GM23338 (cell line): ENCODE results near the gene KYNU. TPM values are rescaled to one million over a fixed set of nuclear protein-coding genes. Genes with fewer than 3 reads are reported as not detected.

Source experiments
- ATAC-seq: fragments of 200-7000 bp; cut with Tn5 transposase; 3 replicates; pipeline ENCODE4 v1.9.1; 2020
- DNase-seq: peaks from one replicate; pipeline ENCODE4 v3.0.0-alpha.2; 2015; ENCODE audit warnings: low spot score
- H2AFZ ChIP-seq: fragments of 200-600 bp; sonication (generic); 2 replicates; pipeline ENCODE4 v1.8.0; 2016; ENCODE audit warnings: antibody characterized with exemption, mild to moderate bottlenecking, moderate library complexity
- H3F3A ChIP-seq: fragments of 200-600 bp; sonication (generic); replicated peaks from 2 replicates; pipeline ENCODE4 v1.8.0; 2017; ENCODE audit warnings: antibody characterized with exemption, mixed run types, low read depth
- H3K27ac ChIP-seq: fragments of 200-600 bp; sonication (generic); 2 replicates; pipeline ENCODE4 v1.6.1; 2016; ENCODE audit warnings: low read depth
- H3K27me3 ChIP-seq: fragments of 200-600 bp; sonication (generic); 2 replicates; pipeline ENCODE4 v1.8.0; 2016; ENCODE audit warnings: mild to moderate bottlenecking, mixed run types, moderate library complexity; ENCODE audit not compliant: insufficient read depth
- H3K36me3 ChIP-seq: fragments of 200-600 bp; sonication (generic); 2 replicates; pipeline ENCODE4 v1.8.0; 2016; ENCODE audit warnings: mild to moderate bottlenecking; ENCODE audit not compliant: insufficient read depth
- H3K4me1 ChIP-seq: fragments of 200-600 bp; sonication (generic); 2 replicates; pipeline ENCODE4 v1.8.0; 2016; ENCODE audit warnings: mild to moderate bottlenecking, moderate library complexity; ENCODE audit not compliant: insufficient read depth
- H3K4me2 ChIP-seq: fragments of 200-600 bp; sonication (generic); 2 replicates; pipeline ENCODE4 v1.7.1; 2017; ENCODE audit warnings: mixed run types
- H3K4me3 ChIP-seq: fragments of 200-600 bp; sonication (generic); 2 replicates; pipeline ENCODE4 v1.6.1; 2016; ENCODE audit warnings: mixed run types
- H3K79me2 ChIP-seq: fragments of 200-600 bp; sonication (generic); replicated peaks from 2 replicates; pipeline ENCODE4 v1.8.0; 2017; ENCODE audit warnings: mild to moderate bottlenecking; ENCODE audit not compliant: insufficient read depth
- H3K9me2 ChIP-seq: fragments of 200-600 bp; sonication (generic); 2 replicates; pipeline ENCODE4 v1.8.0; 2017; ENCODE audit not compliant: insufficient read depth
- H4K20me1 ChIP-seq: fragments of 200-600 bp; sonication (generic); replicated peaks from 2 replicates; pipeline ENCODE4 v1.8.0; 2017; ENCODE audit warnings: mild to moderate bottlenecking; ENCODE audit not compliant: insufficient read depth
- H3K27ac Mint-ChIP-seq: 2 replicates; pipeline ENCODE4 v1.8.0; 2020; ENCODE audit warnings: inconsistent platforms, mild to moderate bottlenecking, moderate library complexity, mixed read lengths
- H3K27me3 Mint-ChIP-seq: 3 replicates; pipeline ENCODE4 v1.8.0; 2022; ENCODE audit warnings: low read depth, mild to moderate bottlenecking, moderate library complexity, mixed read lengths, inconsistent platforms; ENCODE audit not compliant: insufficient read depth, poor library complexity
- H3K36me3 Mint-ChIP-seq: 3 replicates; pipeline ENCODE4 v1.8.0; 2021; ENCODE audit warnings: low read depth, mild to moderate bottlenecking, inconsistent platforms, moderate library complexity, mixed read lengths
- H3K4me1 Mint-ChIP-seq: 3 replicates; pipeline ENCODE4 v1.8.0; 2020; ENCODE audit warnings: mild to moderate bottlenecking, inconsistent platforms, mixed read lengths
- H3K4me3 Mint-ChIP-seq: 3 replicates; pipeline ENCODE4 v1.8.0; 2021; ENCODE audit warnings: moderate library complexity, mild to moderate bottlenecking, inconsistent platforms, mixed read lengths
- H3K9me3 Mint-ChIP-seq: 3 replicates; pipeline ENCODE4 v1.8.0; 2020; ENCODE audit warnings: moderate library complexity, mild to moderate bottlenecking, inconsistent platforms, mixed read lengths
- CREB1 ChIP-seq: fragments of 250-450 bp; sonication (Bioruptor Pico); IDR thresholded peaks from 2 replicates; pipeline ENCODE4 v1.5.0; 2020; ENCODE audit warnings: low read depth, mild to moderate bottlenecking, moderate library complexity
- ETS1 ChIP-seq: IDR thresholded peaks from 2 replicates; pipeline ENCODE4 v1.6.1; 2016; ENCODE audit warnings: antibody characterized with exemption
- EZH2phosphoT487 ChIP-seq: fragments of 200-600 bp; sonication (generic); IDR thresholded peaks from one replicate; pipeline ENCODE4 v1.8.1; 2018; ENCODE audit warnings: antibody characterized with exemption; ENCODE audit not compliant: unreplicated experiment
- JUNB ChIP-seq: IDR thresholded peaks from one replicate; pipeline ENCODE4 v1.6.1; 2016; ENCODE audit warnings: antibody characterized with exemption; ENCODE audit not compliant: unreplicated experiment
- POLR2AphosphoS5 ChIP-seq: IDR thresholded peaks from 2 replicates; pipeline ENCODE4 v1.6.1; 2016; ENCODE audit warnings: antibody characterized with exemption, low read depth
- REST ChIP-seq: IDR thresholded peaks from one replicate; pipeline ENCODE4 v1.6.1; 2018; ENCODE audit warnings: antibody characterized with exemption; ENCODE audit not compliant: unreplicated experiment
- STAT1 ChIP-seq: IDR thresholded peaks from one replicate; pipeline ENCODE4 v1.6.1; 2016; ENCODE audit warnings: antibody characterized with exemption; ENCODE audit not compliant: unreplicated experiment
- ZNF114 ChIP-seq: fragments of 250-450 bp; sonication (Bioruptor Pico); IDR thresholded peaks from 2 replicates; pipeline ENCODE4 v1.5.0; 2020; ENCODE audit warnings: mild to moderate bottlenecking, moderate library complexity
- ZNF462 ChIP-seq: fragments of 250-450 bp; sonication (Bioruptor Pico); IDR thresholded peaks from 2 replicates; pipeline ENCODE4 v1.5.0; 2020; ENCODE audit warnings: mild to moderate bottlenecking, moderate library complexity
- polyA plus RNA-seq: library from polyadenylated mRNA; unstranded; fragments of >200 nt; fragmentation: Nextera tagmentation; extraction: Ambion mirVana; gene quantifications from 2 replicates; pipeline ENCODE4 v1.2.1, GENCODE V29; 2016
- total RNA-seq: library from RNA; depleted of rRNA; stranded (reverse); fragments of >200 nt; shearing (Covaris generic); gene quantifications from 2 replicates; pipeline ENCODE4 v1.2.3, GENCODE V29; 2014

KYNU gene
- total and polyA plus RNA-seq, 2 experiments from 2014 or later, result 0.03 to 0.21 TPM

GRCh38 chr2:142935563-142936089 lies 58.2 kb downstream of the KYNU start (continued):
- no peak for TF ChIP-seq REST
- no peak for TF ChIP-seq ETS1
- no peak for TF ChIP-seq STAT1
- TF ChIP-seq EZH2phosphoT487, result no peak
- TF ChIP-seq JUNB, result no peak

GRCh38 chr2:142936629-142937028 lies 59.2 kb downstream of the KYNU start:
- Histone ChIP-seq H3K4me2 (no peak overlapping the region), H3K9me2 (peaks cover 12% of the 10 kb centered on the region), H3K4me3 (no peak overlapping the region), H3K4me1 (0 out of 2 replicates have a peak, but pooled peaks cover 7% of the 10 kb centered on the region), H3K27me3 (no peaks in the 10 kb centered on the region), H4K20me1 (no peaks in the 10 kb centered on the region), H3K27ac (no peak overlapping the region), H3K79me2 (no peaks in the 10 kb centered on the region), H3F3A (no peaks in the 10 kb centered on the region), H2AFZ (no peak overlapping the region), H3K36me3 (no peaks in the 10 kb centered on the region)
- peaks cover 5% of the 10 kb centered on the region for H3K4me1 Mint-ChIP-seq
- ATAC-seq (no peak), DNase-seq (no peak)
- H3K27ac Mint-ChIP-seq, result no peak overlapping the region
- H3K36me3 Mint-ChIP-seq, result no peaks in the 10 kb centered on the region
- H3K4me3 Mint-ChIP-seq, result no peak overlapping the region
- no peaks in the 10 kb centered on the region for H3K9me3 Mint-ChIP-seq
- H3K27me3 Mint-ChIP-seq, result no peaks in the 10 kb centered on the region
- TF ChIP-seq ZNF114 (no peak), ZNF462 (CRISPR knock-in tag) (no peak), ETS1 (no peak), REST (no peak), CREB1 (no peak), POLR2AphosphoS5 (no peak), JUNB (no peak)
